ENCODE results near the gene DSG4. TPM values are rescaled to one million over a fixed set of nuclear protein-coding genes. Genes with fewer than 3 reads are reported as not detected.

The DSG4 gene
- total and polyA plus RNA-seq, 2 of the 4 experiments (the other 2 are of a cell fraction), result not detected

GRCh38 chr18:31402026-31402373 is 25.4 kb downstream of the DSG4 start:
- ATAC-seq (ENCODE audit: low read depth), result no peak
- dilution Hi-C loops (cut with HindIII; ENCODE audit: low sequenced_read_pairs, unreplicated experiment), result no loop called here

More at GRCh38 chr18:31402026-31402373, 25.4 kb downstream of the DSG4 start:
- in situ Hi-C loops (cut with MboI; ENCODE audit: low sequenced_read_pairs), result no loop called here
- no peaks in the 10 kb centered on the region for H3K27me3 ChIP-seq (ENCODE audit: control insufficient read depth, insufficient read depth, low read length)
- H3K36me3 ChIP-seq (ENCODE audit: control insufficient read depth, insufficient read depth, low read length), result no peaks in the 10 kb centered on the region
- no peak overlapping the region for H3K23ac ChIP-seq (ENCODE audit: low read depth, low read length)
- no peak overlapping the region for H3K56ac ChIP-seq (ENCODE audit: extremely low read depth, insufficient read depth, low read length)
- H2AFZ ChIP-seq (replicated peaks; ENCODE audit: low read length, poor library complexity), result no peak overlapping the region
- no peaks in the 10 kb centered on the region for H3K9me1 ChIP-seq (ENCODE audit: insufficient read depth, low read length)
- H2BK15ac ChIP-seq (ENCODE audit: low read depth, low read length), result no peak overlapping the region
- H4K8ac ChIP-seq (ENCODE audit: low read depth in 2 of 2, low read length in 2 of 2), result no peak overlapping the region
- no peaks in the 10 kb centered on the region for H3K79me1 ChIP-seq (ENCODE audit: low read depth in 1 of 2, low read length in 2 of 2)
- no peaks in the 10 kb centered on the region for H3K9me3 ChIP-seq (ENCODE audit: control insufficient read depth, insufficient read depth, low read length)
- no peak overlapping the region for H3K9ac ChIP-seq (ENCODE audit: low read depth, low read length)
- no peak overlapping the region for H3K4me3 ChIP-seq (ENCODE audit: insufficient read depth, low read depth, low read length)
- H4K5ac ChIP-seq (ENCODE audit: low read depth, low read length), result no peak overlapping the region
- CTCF ChIA-PET, result no interaction called here
- intact Hi-C loops (cut with micrococcal nuclease), result no loop called here
- TF ChIP-seq ELK1 (IDR thresholded peaks at IDR 0.05; ENCODE audit: borderline replicate concordance, low read depth, low read length) (no peak), RFX5 (IDR thresholded peaks at IDR 0.05; ENCODE audit: low read depth, low read length) (no peak), RCOR1 (IDR thresholded peaks at IDR 0.05; ENCODE audit: insufficient replicate concordance, low read length) (no peak), FOS (IDR thresholded peaks at IDR 0.05; ENCODE audit: low read depth, low read length) (no peak), MAZ (IDR thresholded peaks at IDR 0.05; ENCODE audit: borderline replicate concordance, low read depth, low read length) (no peak), CHD1 (IDR thresholded peaks at IDR 0.05; ENCODE audit: low read depth, low read length) (no peak), CTCF (conservative IDR thresholded peaks at IDR 0.05; ENCODE audit: low read depth, low read length) (no peak), USF2 (IDR thresholded peaks at IDR 0.05; ENCODE audit: low read depth, low read length) (no peak)
- H2BK120ac ChIP-seq (ENCODE audit: low read depth, low read length), result no peak overlapping the region
- H3K27ac ChIP-seq (ENCODE audit: insufficient read depth, low read length), result no peak overlapping the region
- no peaks in the 10 kb centered on the region for H4K20me1 ChIP-seq (ENCODE audit: insufficient read depth, low read length)
- H3K4me2 ChIP-seq (ENCODE audit: low read depth, low read length), result no peak overlapping the region
- H2AK5ac ChIP-seq (ENCODE audit: low read depth, low read length), result no peak overlapping the region
- no peak overlapping the region for H4K91ac ChIP-seq (ENCODE audit: insufficient read depth, low read depth, low read length)
- no peak overlapping the region for H3K18ac ChIP-seq (ENCODE audit: low read depth, low read length)
- H3K4me1 ChIP-seq (ENCODE audit: control insufficient read depth, insufficient read depth, low read length), result no peaks in the 10 kb centered on the region
- no peak overlapping the region for H3K4ac ChIP-seq (ENCODE audit: low read depth, low read length)
- no peak overlapping the region for H2BK20ac ChIP-seq (ENCODE audit: low read depth, low read length)
- no TSS peak for BruUV-seq (replicated peaks)
- H2AK9ac ChIP-seq (replicated peaks; ENCODE audit: low read depth, low read length, poor library complexity), result no peak overlapping the region
- POLR2A ChIA-PET (ENCODE audit: unreplicated experiment), result no interaction called here
- no peak overlapping the region for H2BK5ac ChIP-seq (ENCODE audit: low read depth, low read length, poor library complexity, severe bottlenecking)
- H3K14ac ChIP-seq (replicated peaks; ENCODE audit: low read depth, low read length), result no peak overlapping the region
- no peak for DNase-seq
